H1 (cell line): ENCODE measurements around the gene WBP4. TPM values are rescaled to one million over a fixed set of nuclear protein-coding genes. Genes with fewer than 3 reads are reported as not detected.

Experiments
- CTCF ChIA-PET: fragments of 300-600 bp; sonication (Branson Sonifier 250); formaldehyde crosslinking; loops from one replicate; lab custom pipeline; 2021; ENCODE audit not compliant: partially characterized antibody; lab: Charles Lee
- POLR2A ChIA-PET: fragments of 300-600 bp; sonication (Branson Sonifier 250); formaldehyde crosslinking; loops from one replicate; lab custom pipeline; 2021; ENCODE audit warnings: inconsistent platforms; ENCODE audit not compliant: partially characterized antibody; lab: Charles Lee
- DNase-seq, 2 experiments: peaks; one replicate each; pipeline versions ENCODE4 v3.0.0 to v3.0.0-alpha.2; 2010 to 2022; ENCODE audit warnings: low spot score in 2 of 2, low read depth in 1 of 2, mixed read lengths in 1 of 2
- FAIRE-seq: peaks from 2 replicates; lab custom pipeline; 2011; peaks lifted over from hg19 to GRCh38; lab: Jason Lieb, UNC
- H2AFZ ChIP-seq: 2 replicates; pipeline ENCODE4 v1.8.1; 2012; ENCODE audit warnings: low read length, inconsistent platforms
- H2AK5ac ChIP-seq: 2 replicates; pipeline ENCODE4 v1.6.1; 2013; ENCODE audit warnings: low read depth, low read length
- H2BK120ac ChIP-seq: replicated peaks from 2 replicates; pipeline ENCODE3; 2013; ENCODE audit warnings: low read depth, low read length, inconsistent platforms
- H2BK12ac ChIP-seq: 2 replicates; pipeline ENCODE4 v1.6.1; 2013; ENCODE audit warnings: low read depth, low read length
- H2BK15ac ChIP-seq: 2 replicates; pipeline ENCODE4 v1.6.1; 2013; ENCODE audit warnings: low read length
- H2BK20ac ChIP-seq: 2 replicates; pipeline ENCODE4 v1.6.1; 2013; ENCODE audit warnings: low read length
- H2BK5ac ChIP-seq: 2 replicates; pipeline ENCODE4 v1.6.1; 2013; ENCODE audit warnings: low read depth, low read length
- H3K14ac ChIP-seq: 2 replicates; pipeline ENCODE4 v1.6.1; 2013; ENCODE audit warnings: inconsistent platforms; ENCODE audit not compliant: insufficient read length
- H3K18ac ChIP-seq: 2 replicates; pipeline ENCODE4 v1.6.1; 2013; ENCODE audit warnings: low read length; ENCODE audit errors: extremely low read depth
- H3K23ac ChIP-seq: 2 replicates; pipeline ENCODE4 v1.6.1; 2013; ENCODE audit warnings: inconsistent platforms; ENCODE audit not compliant: insufficient read length
- H3K23me2 ChIP-seq: 2 replicates; pipeline ENCODE4 v1.6.1; 2013; ENCODE audit warnings: low read depth, low read length
- H3K27ac ChIP-seq: 2 replicates; pipeline ENCODE4 v1.6.1; 2011; ENCODE audit warnings: low read depth, low read length, inconsistent platforms
- H3K27me3 ChIP-seq, 4 experiments: replicated peaks in 1 of 4; 1 replicate in 1 of 4; 2 replicates in 3 of 4; pipeline versions ENCODE4 v1.6.1 to v1.8.1; 2011 to 2013; ENCODE audit warnings: low read length in 3 of 4, mild to moderate bottlenecking in 3 of 4, inconsistent platforms in 2 of 4, mixed read lengths in 2 of 4, moderate library complexity in 1 of 4; ENCODE audit not compliant: control insufficient read depth in 3 of 4, insufficient read depth in 3 of 4; ENCODE audit errors: extremely low read depth in 1 of 4
- H3K36me3 ChIP-seq, 4 experiments: 2 replicates each; pipeline versions ENCODE4 v1.6.1 to v1.8.1; 2011 to 2013; ENCODE audit warnings: mild to moderate bottlenecking in 4 of 4, low read length in 3 of 4, moderate library complexity in 2 of 4, control low read depth in 1 of 4, inconsistent platforms in 1 of 4; ENCODE audit not compliant: insufficient read depth in 4 of 4, control insufficient read depth in 2 of 4
- H3K4ac ChIP-seq: replicated peaks from 2 replicates; pipeline ENCODE3; 2013; ENCODE audit warnings: low read length, low read depth, mixed read lengths, inconsistent platforms; ENCODE audit not compliant: insufficient read length
- H3K4me1 ChIP-seq, 4 experiments: replicated peaks in 1 of 4; 1 replicate in 1 of 4; 2 replicates in 3 of 4; pipeline versions ENCODE4 v1.6.1 to v1.8.1; 2011 to 2013; ENCODE audit warnings: low read length in 3 of 4, inconsistent platforms in 2 of 4, mixed read lengths in 1 of 4; ENCODE audit not compliant: insufficient read depth in 4 of 4, control insufficient read depth in 3 of 4
- H3K4me2 ChIP-seq, 2 experiments: 2 replicates each; pipeline versions ENCODE4 v1.6.1 to v1.8.1; 2011 to 2013; ENCODE audit warnings: low read depth in 2 of 2, low read length in 2 of 2, control low read depth in 1 of 2, inconsistent platforms in 1 of 2, mild to moderate bottlenecking in 1 of 2; ENCODE audit not compliant: insufficient read depth in 1 of 2
- H3K4me3 ChIP-seq, 4 experiments: fragments of 200-600, 300-600 bp in 1 of 4; sonication (generic), shearing (Covaris generic), sonication (Bioruptor Twin) in 1 of 4; 2 replicates each; pipeline versions ENCODE4 v1.5.1 to v1.8.1; 2011 to 2016; ENCODE audit warnings: low read length in 4 of 4, low read depth in 3 of 4, control low read depth in 2 of 4, inconsistent platforms in 2 of 4, mild to moderate bottlenecking in 2 of 4, mixed read lengths in 1 of 4, moderate library complexity in 1 of 4; ENCODE audit not compliant: insufficient read depth in 2 of 4; ENCODE audit errors: extremely low read depth in 1 of 4
- H3K56ac ChIP-seq: replicated peaks from 2 replicates; pipeline ENCODE3; 2013; ENCODE audit warnings: low read depth, mild to moderate bottlenecking, mixed read lengths, low read length, inconsistent platforms; ENCODE audit not compliant: insufficient read length
- H3K79me1 ChIP-seq: 2 replicates; pipeline ENCODE4 v1.6.1; 2013; ENCODE audit warnings: low read depth, low read length, control low read depth
- H3K79me2 ChIP-seq, 2 experiments: 2 replicates each; pipeline versions ENCODE4 v1.6.1 to v1.8.1; 2012 to 2013; ENCODE audit warnings: low read length in 2 of 2, mild to moderate bottlenecking in 2 of 2, inconsistent platforms in 1 of 2; ENCODE audit not compliant: insufficient read depth in 2 of 2, control insufficient read depth in 1 of 2
- H3K9ac ChIP-seq, 4 experiments: replicated peaks in 1 of 4; 1 replicate in 1 of 4; 2 replicates in 3 of 4; pipeline versions ENCODE4 v1.6.1 to v1.8.1; 2011 to 2013; ENCODE audit warnings: low read depth in 3 of 4, low read length in 3 of 4, control low read depth in 2 of 4, mild to moderate bottlenecking in 2 of 4, moderate library complexity in 2 of 4, inconsistent platforms in 1 of 4; ENCODE audit errors: extremely low read depth in 1 of 4
- H3K9me3 ChIP-seq, 2 experiments: 2 replicates each; pipeline versions ENCODE4 v1.6.1 to v1.8.1; 2012 to 2013; ENCODE audit warnings: mild to moderate bottlenecking in 2 of 2, moderate library complexity in 2 of 2, control low read depth in 1 of 2, inconsistent platforms in 1 of 2, low read depth in 1 of 2, low read length in 1 of 2, mixed read lengths in 1 of 2; ENCODE audit not compliant: insufficient read depth in 2 of 2
- H4K20me1 ChIP-seq, 2 experiments: replicated peaks in 1 of 2; 2 replicates each; pipeline versions ENCODE3 to v1.8.1; 2011 to 2013; ENCODE audit warnings: inconsistent platforms in 2 of 2, low read length in 2 of 2, mild to moderate bottlenecking in 1 of 2; ENCODE audit not compliant: insufficient read depth in 2 of 2, control insufficient read depth in 1 of 2
- H4K5ac ChIP-seq: 2 replicates; pipeline ENCODE4 v1.6.1; 2013; ENCODE audit warnings: low read length, low read depth, mixed read lengths, inconsistent platforms; ENCODE audit not compliant: insufficient read length
- H4K8ac ChIP-seq: 2 replicates; pipeline ENCODE4 v1.8.0; 2013; ENCODE audit warnings: mild to moderate bottlenecking, moderate library complexity, low read length, inconsistent platforms; ENCODE audit not compliant: insufficient read depth; ENCODE audit errors: extremely low read depth
- H4K91ac ChIP-seq: replicated peaks from 2 replicates; pipeline ENCODE3; 2013; ENCODE audit warnings: low read length, mixed read lengths, inconsistent platforms; ENCODE audit not compliant: insufficient read length
- CHD2 ChIP-seq: IDR thresholded peaks from 2 replicates; pipeline ENCODE4 v1.6.1; 2012; ENCODE audit warnings: low read length, improper control_type of control experiment
- CREB1 ChIP-seq: IDR thresholded peaks from 2 replicates; pipeline ENCODE4 v1.6.1; 2012; ENCODE audit warnings: inconsistent platforms
- CTBP2 ChIP-seq: IDR thresholded peaks from 2 replicates; pipeline ENCODE4 v1.7.0; 2011; ENCODE audit warnings: borderline replicate concordance, mild to moderate bottlenecking, moderate library complexity, mixed read lengths, low read length; ENCODE audit not compliant: insufficient read depth, insufficient read length
- FOSL1 ChIP-seq: IDR thresholded peaks from 2 replicates; pipeline ENCODE4 v1.6.1; 2011; ENCODE audit warnings: mild to moderate bottlenecking, low read depth, low read length, moderate library complexity; ENCODE audit not compliant: insufficient read depth
- NRF1 ChIP-seq: IDR thresholded peaks from 2 replicates; pipeline ENCODE4 v1.6.1; 2011; ENCODE audit warnings: mild to moderate bottlenecking, low read depth, low read length, improper control_type of control experiment
- PHF8 ChIP-seq: fragments of 200-600 bp; sonication (generic); conservative IDR thresholded peaks from 2 replicates; pipeline ENCODE4 v1.7.1; 2012; ENCODE audit warnings: low read depth, mild to moderate bottlenecking, inconsistent platforms, low read length, moderate library complexity
- POU5F1 ChIP-seq: IDR thresholded peaks from 2 replicates; pipeline ENCODE4 v1.6.1; 2011; ENCODE audit warnings: low read depth, mild to moderate bottlenecking, low read length, moderate library complexity
- RBBP5 ChIP-seq: IDR thresholded peaks from 2 replicates; pipeline ENCODE4 v1.7.1; 2012; ENCODE audit warnings: low read depth, mild to moderate bottlenecking, inconsistent platforms, low read length, moderate library complexity, borderline replicate concordance
- RXRA ChIP-seq: IDR thresholded peaks from 2 replicates; pipeline ENCODE4 v1.6.1; 2011; ENCODE audit warnings: low read depth, mild to moderate bottlenecking, low read length, moderate library complexity; ENCODE audit not compliant: insufficient read depth
- TAF1 ChIP-seq: IDR thresholded peaks from 2 replicates; pipeline ENCODE4 v1.6.1; 2011; ENCODE audit warnings: mild to moderate bottlenecking, low read depth, low read length
- TBP ChIP-seq: IDR thresholded peaks from 2 replicates; pipeline ENCODE4 v1.6.1; 2011; ENCODE audit warnings: low read depth, low read length, improper control_type of control experiment
- YY1 ChIP-seq: IDR thresholded peaks from 2 replicates; pipeline ENCODE4 v1.6.1; 2011; ENCODE audit warnings: low read depth, mild to moderate bottlenecking, low read length
- WGBS, 2 experiments: shearing (Covaris generic) in 1 of 2; methylation state at CpG; one replicate each; pipeline versions ENCODE4 v1.1.6 to v1.1.7; 2013 to 2015; ENCODE audit warnings: low lambda C conversion rate in 2 of 2, mixed read lengths in 2 of 2, inconsistent platforms in 1 of 2, low coverage in 1 of 2, missing lambda C conversion rate in 1 of 2; ENCODE audit not compliant: insufficient replicate concordance in 2 of 2, insufficient coverage in 1 of 2, insufficient read length in 1 of 2; ENCODE audit errors: extremely low coverage in 1 of 2, missing lambda C conversion rate in 1 of 2; 5-methylcytosine and 5-hydroxymethylcytosine counted together
- polyA plus RNA-seq, 7 experiments: library from polyadenylated mRNA; depleted of rRNA in 3 of 7; stranded (reverse) in 5 of 7; unstranded in 2 of 7; fragments of >200 nt in 5 of 7; fragments of 200-250 nt in 2 of 7; gene quantifications; 1 replicate in 5 of 7; 2 replicates in 1 of 7; 4 replicates in 1 of 7; pipeline versions ENCODE4 v1.2.1 to v1.2.3, GENCODE V29; 2011 to 2013; ENCODE audit warnings: missing spikeins in 2 of 7, mixed read lengths in 2 of 7
- total RNA-seq: library from RNA; stranded (reverse); fragmentation: NEBNext Ultra II Directional; extraction: Animal tissue kit (Norgen Biotek cat#: 25700); gene quantifications from 2 replicates; pipeline ENCODE4 v1.2.1, GENCODE V29; 2021
- TF ChIP-seq, protein P1 (sequence below): IDR thresholded peaks from 2 replicates; pipeline ENCODE4 v1.6.1; 2011; ENCODE audit warnings: low read depth, mild to moderate bottlenecking, low read length; ENCODE audit not compliant: insufficient read depth

WBP4 gene
- total and polyA plus RNA-seq, 2 of the 8 experiments (the other 6 are each of a cell fraction or from before 2014, with no cell fraction given), result 3.0 to 10.0 TPM

GRCh38 chr13:41032691-41033376, 28.5 kb upstream of the WBP4 start:
- no peak overlapping the region for H2BK120ac ChIP-seq
- H4K5ac ChIP-seq, result no peak overlapping the region
- no peak overlapping the region for H2AFZ ChIP-seq
- no peak overlapping the region for H3K27ac ChIP-seq
- FAIRE-seq (no peak), DNase-seq (no peak)
- no peak overlapping the region for H2BK15ac ChIP-seq
- H3K4me1 ChIP-seq, result peaks cover 0 to 5% (median 0%) of the 10 kb centered on the region in 4 experiments; a peak in 1 of 7 replicates
- no peak overlapping the region for H2AK5ac ChIP-seq
- H3K36me3 ChIP-seq, result no peaks in the 10 kb centered on the region
- H4K8ac ChIP-seq, result no peak overlapping the region
- no peak overlapping the region for H3K56ac ChIP-seq
- no peak overlapping the region for H3K18ac ChIP-seq
- H4K20me1 ChIP-seq, result no peaks in the 10 kb centered on the region
- no peak overlapping the region for H3K14ac ChIP-seq
- H2BK12ac ChIP-seq, result no peak overlapping the region
- H3K23ac ChIP-seq, result no peak overlapping the region
- H3K4ac ChIP-seq, result no peak overlapping the region
- no peaks in the 10 kb centered on the region for H3K9me3 ChIP-seq
- peaks cover under 1 to 3% of the 10 kb centered on the region in 2 experiments; a peak in 2 of 4 replicates for H3K79me2 ChIP-seq
- H3K4me2 ChIP-seq, result no peak overlapping the region
- H3K23me2 ChIP-seq, result no peaks in the 10 kb centered on the region
- H2BK5ac ChIP-seq, result no peak overlapping the region
- no peak overlapping the region for H2BK20ac ChIP-seq
- ChIA-PET CTCF (interaction anchor here (0.6 kb wide), 1 partner anchor 188 kb away, joined by 4 read pairs; no protein-coding TSS in a partner anchor), POLR2A (interaction anchor here (0.7 kb wide), 1 partner anchor 75 kb away, joined by 3 read pairs; no protein-coding TSS in a partner anchor)
- H3K27me3 ChIP-seq, result no peaks in the 10 kb centered on the region
- WGBS, 2 experiments, result 78% methylated on average over 2 of the region's 2 CpGs; no CpG with 5 or more reads in 1 of the 2 experiments
- no peaks in the 10 kb centered on the region for H3K79me1 ChIP-seq
- no peak overlapping the region for H4K91ac ChIP-seq
- H3K9ac ChIP-seq, result no peak overlapping the region
- no peak overlapping the region for H3K4me3 ChIP-seq
- TF ChIP-seq, protein P1, sequence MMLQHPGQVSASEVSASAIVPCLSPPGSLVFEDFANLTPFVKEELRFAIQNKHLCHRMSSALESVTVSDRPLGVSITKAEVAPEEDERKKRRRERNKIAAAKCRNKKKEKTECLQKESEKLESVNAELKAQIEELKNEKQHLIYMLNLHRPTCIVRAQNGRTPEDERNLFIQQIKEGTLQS, result no peak
- no peak for TF ChIP-seq NRF1
- TF ChIP-seq RXRA, result no peak
- TF ChIP-seq CTBP2, result no peak
- no peak for TF ChIP-seq POU5F1
- no peak for TF ChIP-seq FOSL1
- TF ChIP-seq CREB1, result no peak
- TF ChIP-seq TBP, result no peak
- TF ChIP-seq RBBP5, result no peak
- TF ChIP-seq PHF8, result no peak
- TF ChIP-seq CHD2, result no peak
- TF ChIP-seq TAF1, result no peak
- TF ChIP-seq YY1, result no peak
